Left ventricle myocardium inferior (tissue), 1 donor: ENCODE measurements around the gene GPX5. TPM values are rescaled to one million over a fixed set of nuclear protein-coding genes. Genes with fewer than 3 reads are reported as not detected.
A peak's percentile ranks its signal among the peaks of the same experiment; 100 is the strongest.

Experiments used
- DNase-seq: peaks from one replicate; pipeline ENCODE4 v3.0.0-alpha.2; 2020
- H3K27ac ChIP-seq: fragments of 200-600 bp; replicated peaks from 2 replicates; pipeline ENCODE4 v1.8.0; 2021
- H3K27me3 ChIP-seq: fragments of 200-600 bp; 2 replicates; pipeline ENCODE4 v1.8.0; 2021; ENCODE audit warnings: low read depth
- H3K36me3 ChIP-seq: fragments of 200-600 bp; 2 replicates; pipeline ENCODE4 v1.8.0; 2021
- H3K4me1 ChIP-seq: fragments of 200-600 bp; 2 replicates; pipeline ENCODE4 v1.8.0; 2021
- H3K4me3 ChIP-seq: fragments of 200-600 bp; 2 replicates; pipeline ENCODE4 v1.8.0; 2021; ENCODE audit warnings: mild to moderate bottlenecking, moderate library complexity
- H3K9me3 ChIP-seq: fragments of 200-600 bp; replicated peaks from 2 replicates; pipeline ENCODE4 v1.8.0; 2021
- intact Hi-C: fragments of 100-400 bp; cut with micrococcal nuclease; formaldehyde crosslinking; loops from one replicate; pipeline ENCODE4 v1.11.0; 2022
- total RNA-seq: library from RNA; stranded (reverse); fragmentation: NEBNext Ultra II Directional; extraction: Animal tissue kit (Norgen Biotek cat#: 25700); gene quantifications from one replicate; pipeline ENCODE4 v1.2.1, GENCODE V29; 2021
- TF ChIP-seq, protein P1 (sequence below): fragments of 200-600 bp; IDR thresholded peaks from 2 replicates; pipeline ENCODE4 v1.8.0; 2021; ENCODE audit warnings: antibody characterized with exemption, mild to moderate bottlenecking, borderline replicate concordance
- donor health status: DM: no; HTN: yes; CAD: no; lungs with severe emphysema.

GPX5 gene
- total RNA-seq, 1 donor from 2014 or later, result not detected

DNA sequence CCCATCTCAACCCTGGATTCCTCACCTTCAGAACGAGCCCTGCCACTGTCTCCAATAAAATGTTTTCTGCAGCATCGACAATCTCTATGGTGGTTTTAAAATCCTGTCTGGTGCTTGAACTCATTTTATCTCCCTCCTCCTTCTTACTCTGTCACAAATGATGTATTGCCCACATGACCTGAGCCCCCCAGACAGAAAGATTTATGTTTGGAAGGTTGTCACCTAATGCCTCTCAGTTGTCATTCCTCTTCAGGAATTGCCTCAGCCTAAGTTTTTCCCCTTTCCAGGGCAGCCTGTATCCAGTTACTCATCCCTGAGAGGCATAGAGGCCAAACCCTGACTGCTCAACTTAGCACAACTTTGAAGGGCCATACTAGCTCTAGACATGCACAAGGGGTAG is 9.2 kb downstream of the GPX5 start:
- no peak for DNase-seq
- Histone ChIP-seq H3K27ac (no peak overlapping the region), H3K36me3 (no peaks in the 10 kb centered on the region), H3K9me3 (no peaks in the 10 kb centered on the region), H3K27me3 (peaks cover 96% of the 10 kb centered on the region), H3K4me3 (no peak overlapping the region), H3K4me1 (no peaks in the 10 kb centered on the region)
- TF ChIP-seq, protein P1, sequence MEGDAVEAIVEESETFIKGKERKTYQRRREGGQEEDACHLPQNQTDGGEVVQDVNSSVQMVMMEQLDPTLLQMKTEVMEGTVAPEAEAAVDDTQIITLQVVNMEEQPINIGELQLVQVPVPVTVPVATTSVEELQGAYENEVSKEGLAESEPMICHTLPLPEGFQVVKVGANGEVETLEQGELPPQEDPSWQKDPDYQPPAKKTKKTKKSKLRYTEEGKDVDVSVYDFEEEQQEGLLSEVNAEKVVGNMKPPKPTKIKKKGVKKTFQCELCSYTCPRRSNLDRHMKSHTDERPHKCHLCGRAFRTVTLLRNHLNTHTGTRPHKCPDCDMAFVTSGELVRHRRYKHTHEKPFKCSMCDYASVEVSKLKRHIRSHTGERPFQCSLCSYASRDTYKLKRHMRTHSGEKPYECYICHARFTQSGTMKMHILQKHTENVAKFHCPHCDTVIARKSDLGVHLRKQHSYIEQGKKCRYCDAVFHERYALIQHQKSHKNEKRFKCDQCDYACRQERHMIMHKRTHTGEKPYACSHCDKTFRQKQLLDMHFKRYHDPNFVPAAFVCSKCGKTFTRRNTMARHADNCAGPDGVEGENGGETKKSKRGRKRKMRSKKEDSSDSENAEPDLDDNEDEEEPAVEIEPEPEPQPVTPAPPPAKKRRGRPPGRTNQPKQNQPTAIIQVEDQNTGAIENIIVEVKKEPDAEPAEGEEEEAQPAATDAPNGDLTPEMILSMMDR, result no peak
- intact Hi-C loops, result no loop called here

DNA sequence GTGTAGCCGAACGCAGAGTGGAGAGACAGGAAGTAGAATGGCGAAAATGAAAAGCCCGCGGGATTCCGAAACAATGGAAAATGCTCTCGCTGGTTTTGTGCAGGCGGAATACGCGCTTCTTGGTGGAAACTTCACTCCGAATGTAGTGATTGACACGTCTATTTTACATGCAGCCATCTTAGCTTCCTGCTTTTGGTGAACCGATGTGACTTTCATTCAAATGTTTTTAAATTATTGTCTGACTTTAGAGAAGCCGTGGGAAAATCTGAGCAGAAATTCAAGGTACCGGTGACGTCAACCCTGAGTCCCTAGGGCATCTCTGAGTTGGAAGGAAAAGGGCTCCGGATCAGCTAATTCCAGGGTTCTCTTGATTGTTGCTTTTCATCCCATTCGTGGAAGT is 11.4 kb downstream of the GPX5 start:
- no peak overlapping the region for H3K4me3 ChIP-seq
- intact Hi-C loops, result no loop called here
- TF ChIP-seq, protein P1, result no peak

DNA sequence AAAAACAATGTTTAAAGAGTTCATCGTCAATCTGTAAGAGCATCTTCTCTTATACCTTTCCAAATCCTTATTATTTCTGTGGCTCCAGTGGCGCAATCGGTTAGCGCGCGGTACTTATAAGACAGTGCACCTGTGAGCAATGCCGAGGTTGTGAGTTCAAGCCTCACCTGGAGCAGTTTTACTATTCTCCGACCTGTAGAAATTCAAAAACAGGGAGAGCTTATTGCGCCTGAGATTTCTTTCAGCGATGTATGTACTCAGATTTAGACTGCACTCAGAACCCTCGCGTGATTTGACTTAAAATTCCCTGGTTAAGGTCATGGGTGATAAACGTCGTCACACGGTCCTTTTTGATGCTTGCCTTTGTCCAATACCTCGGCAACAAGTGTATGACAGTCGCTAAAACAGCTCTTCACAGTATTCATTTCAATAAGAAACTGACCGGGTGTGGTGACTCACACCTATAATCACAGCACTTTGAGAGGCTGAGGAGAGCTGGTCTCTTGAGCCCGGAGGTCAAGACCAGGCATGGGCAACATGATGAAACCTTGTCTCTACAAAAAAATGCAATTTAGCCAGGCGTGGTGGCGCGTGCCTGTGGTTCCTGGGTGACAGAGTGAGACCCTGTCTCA is 11.9 kb downstream of the GPX5 start:
- Histone ChIP-seq H3K27ac (no peak overlapping the region), H3K4me3 (no peak overlapping the region), H3K27me3 (peaks cover 98% of the 10 kb centered on the region), H3K4me1 (no peaks in the 10 kb centered on the region), H3K36me3 (no peaks in the 10 kb centered on the region), H3K9me3 (no peaks in the 10 kb centered on the region)
- no peak for DNase-seq
- TF ChIP-seq, protein P1, result no peak
- intact Hi-C loops, result no loop called here

More for the DNA sequence above, 11.4 kb downstream of the GPX5 start:
- Histone ChIP-seq H3K27me3 (peaks cover 98% of the 10 kb centered on the region), H3K9me3 (no peaks in the 10 kb centered on the region), H3K36me3 (no peaks in the 10 kb centered on the region), H3K27ac (no peak overlapping the region), H3K4me1 (no peaks in the 10 kb centered on the region)
- no peak for DNase-seq

DNA sequence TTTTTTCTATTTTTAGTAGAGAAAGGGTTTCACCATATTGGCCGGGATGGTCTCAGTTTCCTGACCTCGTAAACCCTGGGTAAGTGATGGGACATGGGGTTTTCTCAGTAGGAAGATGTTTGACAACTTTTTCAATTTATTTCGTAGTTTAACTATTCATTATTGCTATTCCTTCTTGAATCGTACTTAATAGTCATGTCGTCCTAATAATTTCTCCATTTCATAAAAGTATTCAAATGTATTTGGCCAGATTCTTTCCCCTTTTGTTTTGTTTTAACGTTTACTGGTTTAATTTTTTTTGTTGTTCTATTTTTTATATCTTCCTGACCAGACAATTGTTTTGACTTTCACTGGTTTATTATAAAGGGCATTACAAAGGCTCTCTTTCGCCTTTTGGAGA is 16.3 kb downstream of the GPX5 start:
- H3K36me3 ChIP-seq, result no peaks in the 10 kb centered on the region
- H3K4me1 ChIP-seq, result no peaks in the 10 kb centered on the region
- TF ChIP-seq, protein P1, result no peak
- intact Hi-C loops, result no loop called here
- no peak for DNase-seq
- no peak overlapping the region for H3K27ac ChIP-seq
- H3K27me3 ChIP-seq, result peaks cover 95% of the 10 kb centered on the region
- no peaks in the 10 kb centered on the region for H3K9me3 ChIP-seq
- H3K4me3 ChIP-seq, result peak overlapping the region; percentile 24

DNA sequence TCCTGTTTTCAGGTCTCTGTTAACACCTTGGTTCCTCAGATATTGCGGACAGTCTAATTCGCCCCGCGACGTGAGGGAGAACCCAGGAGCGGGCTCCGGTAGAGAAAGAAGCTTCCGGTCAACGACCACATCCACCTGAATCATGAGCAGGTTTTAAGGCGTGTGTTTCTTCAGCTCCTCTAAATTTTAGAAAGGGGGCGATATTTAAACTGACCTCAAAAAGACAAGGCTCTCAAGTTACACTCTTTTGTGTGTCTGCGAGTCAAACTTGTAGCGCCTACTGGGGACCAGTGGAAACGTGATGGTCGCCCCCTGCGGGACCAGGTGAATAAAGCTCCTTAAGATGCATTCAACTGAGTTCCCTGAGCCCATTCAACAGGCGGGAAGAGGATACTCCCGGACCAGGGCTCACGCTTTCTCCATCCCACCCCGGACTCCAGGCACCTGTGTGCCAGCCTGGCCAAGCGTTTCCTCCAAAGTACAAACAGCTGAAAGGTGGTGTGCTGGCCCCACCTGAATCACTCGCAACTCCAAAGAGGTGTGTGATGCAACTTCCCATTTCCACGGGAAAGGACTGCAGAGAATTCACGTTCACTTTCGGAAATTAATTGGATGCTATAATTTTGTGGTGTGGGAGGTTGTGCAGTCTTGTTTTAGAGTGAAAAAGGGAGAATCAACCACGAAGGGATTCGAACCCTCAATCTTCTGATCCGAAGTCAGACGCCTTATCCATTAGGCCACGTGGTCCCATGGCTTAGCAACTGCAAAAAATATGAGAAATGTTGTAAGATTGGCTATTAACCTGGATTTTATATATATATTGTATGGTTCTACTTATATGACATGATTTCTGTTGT is 17.0 kb downstream of the GPX5 start:
- intact Hi-C loops, result no loop called here
- TF ChIP-seq, protein P1, result peak; percentile 14
- H3K36me3 ChIP-seq, result no peaks in the 10 kb centered on the region
- peak overlapping the region; percentile 24 for H3K4me3 ChIP-seq
- no peak overlapping the region for H3K27ac ChIP-seq
- peaks cover 95% of the 10 kb centered on the region for H3K27me3 ChIP-seq
- no peak for DNase-seq
- H3K4me1 ChIP-seq, result no peaks in the 10 kb centered on the region
- H3K9me3 ChIP-seq, result peaks cover under 1% of the 10 kb centered on the region
